GM13976 (cell line): ENCODE data around the gene ST3GAL5.

Source experiments
- DNase-seq: peaks from one replicate; pipeline ENCODE4 v3.0.0; 2012; ENCODE audit warnings: low spot score
- in situ Hi-C: fragments of 300-500 bp; cut with MboI; formaldehyde crosslinking; loops from one replicate; pipeline ENCODE4 v1.12.0; 2022; ENCODE audit warnings: low sequenced_read_pairs, mixed read lengths, inconsistent platforms; ENCODE audit not compliant: unreplicated experiment
- TF ChIP-seq, protein P1 (sequence below): IDR thresholded peaks from 2 replicates; pipeline ENCODE4 v1.5.1; 2012; ENCODE audit warnings: borderline replicate concordance, mild to moderate bottlenecking; ENCODE audit not compliant: insufficient read depth; ENCODE audit errors: extremely low read depth, missing control alignments, control extremely low read depth

Gene ST3GAL5

DNA sequence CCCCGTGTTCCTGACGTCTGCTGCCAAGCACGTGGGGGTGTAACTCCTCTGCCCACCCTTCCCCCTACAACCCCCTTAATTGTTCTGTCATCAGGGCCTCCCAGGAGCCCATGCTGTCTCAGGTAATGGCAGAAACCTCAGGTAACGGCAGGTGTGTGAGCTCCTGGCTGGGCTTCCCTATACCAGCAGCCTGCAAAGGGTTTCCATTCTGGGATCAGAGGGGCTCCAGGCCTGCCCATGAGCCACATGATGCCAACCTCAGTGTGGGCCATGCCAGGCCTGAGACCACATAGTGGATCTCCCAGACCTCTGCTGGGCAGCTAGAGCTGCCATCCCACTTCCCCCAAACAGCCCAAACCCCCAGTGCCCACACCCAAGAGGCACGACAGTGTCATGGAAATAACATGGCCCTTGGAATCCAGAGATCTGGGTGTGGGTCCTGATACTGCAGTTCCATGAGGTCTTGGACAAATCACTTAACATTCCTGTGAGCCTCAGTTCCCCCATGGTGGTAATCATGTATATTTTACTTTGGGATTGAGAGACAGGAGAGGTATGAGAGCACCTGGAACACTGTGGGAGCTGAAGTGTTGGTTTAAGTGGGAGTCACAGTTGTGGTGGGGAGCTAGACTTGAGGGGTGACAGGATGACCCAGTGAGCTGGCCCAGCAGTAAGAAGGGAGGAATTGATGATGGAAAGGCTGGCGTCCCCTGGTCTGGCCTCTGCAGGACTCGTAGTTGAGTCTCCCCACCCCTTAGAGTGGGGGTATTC lies 75.4 kb downstream of the ST3GAL5 start:
- no peak for DNase-seq
- in situ Hi-C loops, result loop anchor here (5.0 kb wide), 1 partner anchor 76 kb away; no protein-coding TSS in a partner anchor

GRCh38 chr2:85812094-85812735 lies 76.6 kb downstream of the ST3GAL5 start:
- in situ Hi-C loops, result loop anchor here (5.0 kb wide), 1 partner anchor 75 kb away; no protein-coding TSS in a partner anchor
- DNase-seq, result no peak
- TF ChIP-seq, protein P1, sequence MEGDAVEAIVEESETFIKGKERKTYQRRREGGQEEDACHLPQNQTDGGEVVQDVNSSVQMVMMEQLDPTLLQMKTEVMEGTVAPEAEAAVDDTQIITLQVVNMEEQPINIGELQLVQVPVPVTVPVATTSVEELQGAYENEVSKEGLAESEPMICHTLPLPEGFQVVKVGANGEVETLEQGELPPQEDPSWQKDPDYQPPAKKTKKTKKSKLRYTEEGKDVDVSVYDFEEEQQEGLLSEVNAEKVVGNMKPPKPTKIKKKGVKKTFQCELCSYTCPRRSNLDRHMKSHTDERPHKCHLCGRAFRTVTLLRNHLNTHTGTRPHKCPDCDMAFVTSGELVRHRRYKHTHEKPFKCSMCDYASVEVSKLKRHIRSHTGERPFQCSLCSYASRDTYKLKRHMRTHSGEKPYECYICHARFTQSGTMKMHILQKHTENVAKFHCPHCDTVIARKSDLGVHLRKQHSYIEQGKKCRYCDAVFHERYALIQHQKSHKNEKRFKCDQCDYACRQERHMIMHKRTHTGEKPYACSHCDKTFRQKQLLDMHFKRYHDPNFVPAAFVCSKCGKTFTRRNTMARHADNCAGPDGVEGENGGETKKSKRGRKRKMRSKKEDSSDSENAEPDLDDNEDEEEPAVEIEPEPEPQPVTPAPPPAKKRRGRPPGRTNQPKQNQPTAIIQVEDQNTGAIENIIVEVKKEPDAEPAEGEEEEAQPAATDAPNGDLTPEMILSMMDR, result no peak

More for the DNA sequence above, 75.4 kb downstream of the ST3GAL5 start:
- TF ChIP-seq, protein P1, result no peak

- no peak for DNase-seq
- in situ Hi-C loops, result loop anchor here (5.0 kb wide), 1 partner anchor 74 kb away; no protein-coding TSS in a partner anchor
Measured at GRCh38 chr2:85811180-85812093, 77.4 kb downstream of the ST3GAL5 start.

DNA sequence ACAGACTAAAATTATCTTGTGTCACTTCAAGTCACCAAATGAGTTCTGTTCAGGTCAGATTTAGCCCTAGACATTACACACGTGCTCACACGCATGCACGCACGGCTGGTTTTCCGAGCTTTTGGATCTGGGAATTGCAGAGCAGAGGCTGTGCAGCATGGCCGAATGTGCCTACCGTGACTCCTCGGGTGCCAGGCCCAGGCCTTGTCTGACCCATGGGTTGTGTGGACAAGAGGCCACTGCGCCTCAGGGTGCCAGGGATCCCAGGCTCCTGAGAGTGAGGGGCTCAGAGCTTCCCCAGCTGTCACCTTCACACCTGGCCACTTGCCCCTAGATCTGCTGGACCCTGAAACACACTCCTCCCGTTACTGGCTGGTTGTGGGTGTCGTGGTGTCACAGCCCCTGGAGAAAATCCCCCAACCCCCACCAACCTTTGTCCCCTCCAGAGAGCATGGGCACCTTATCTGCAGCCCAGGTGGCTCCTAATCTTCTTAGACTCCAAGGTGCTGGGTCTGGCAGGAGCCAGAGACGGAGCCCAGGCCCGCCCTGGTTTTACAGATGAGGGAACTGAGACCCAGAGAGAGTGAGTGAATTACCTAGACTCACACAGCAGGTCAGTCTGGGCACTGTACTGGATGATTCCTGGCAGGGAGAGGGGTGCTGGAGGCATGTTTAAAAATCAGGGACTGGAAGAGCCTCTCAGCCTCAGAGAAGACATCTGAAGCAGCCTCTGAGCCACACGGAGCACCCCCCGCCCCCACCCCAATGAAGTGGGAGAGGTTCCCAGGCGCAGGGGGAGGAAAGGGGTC lies 78.2 kb downstream of the ST3GAL5 start:
- TF ChIP-seq, protein P1, result no peak
- in situ Hi-C loops, result loop anchor here (5.0 kb wide), 1 partner anchor 73 kb away; no protein-coding TSS in a partner anchor
- DNase-seq, result no peak

More at GRCh38 chr2:85811180-85812093, 77.4 kb downstream of the ST3GAL5 start:
- TF ChIP-seq, protein P1, result no peak

GRCh38 chr2:85807756-85808155 lies 81.0 kb downstream of the ST3GAL5 start:
- no peak for DNase-seq
- in situ Hi-C loops, result no loop called here
- TF ChIP-seq, protein P1, result no peak
